Stimulated activated CD8-positive, alpha-beta memory T cell treated with anti-CD3 and anti-CD28 coated beads, Interleukin-4, amount 100 ng/mL, for 48 hours (primary cell): ENCODE measurements around the gene CDC42BPA.
"Not testable (repeated sequence)": the region's sequence is repeated elsewhere in the genome, so short reads cannot be mapped to it uniquely, and the experiment has no call there.

Experiments used
- DNase-seq: peaks from one replicate; pipeline ENCODE4 v3.0.0-alpha.2; 2020

Gene CDC42BPA

DNA sequence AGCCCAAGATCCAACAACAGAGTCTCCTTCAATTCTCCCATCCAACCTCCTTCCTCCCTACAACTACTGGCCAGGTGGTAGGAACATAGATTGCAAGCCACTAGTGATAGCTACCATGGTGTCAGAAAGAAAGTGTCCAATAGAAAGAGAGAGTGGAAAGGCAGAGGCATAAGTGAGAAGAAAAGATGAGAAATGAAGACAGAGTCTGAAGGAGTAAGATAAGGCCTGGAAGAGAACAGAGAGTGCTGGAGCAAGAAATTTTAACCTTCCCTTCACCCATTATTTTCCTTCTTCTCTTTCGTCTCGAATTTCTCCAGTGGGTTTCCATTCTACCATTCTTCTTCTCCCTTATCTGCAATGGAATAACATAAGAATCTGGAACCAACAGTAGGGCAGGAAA is 57.9 kb downstream of the CDC42BPA start:
- DNase-seq: no peak

- DNase-seq: no peak
Measured at GRCh38 chr1:227257964-227258363, 60.3 kb downstream of the CDC42BPA start.

DNA sequence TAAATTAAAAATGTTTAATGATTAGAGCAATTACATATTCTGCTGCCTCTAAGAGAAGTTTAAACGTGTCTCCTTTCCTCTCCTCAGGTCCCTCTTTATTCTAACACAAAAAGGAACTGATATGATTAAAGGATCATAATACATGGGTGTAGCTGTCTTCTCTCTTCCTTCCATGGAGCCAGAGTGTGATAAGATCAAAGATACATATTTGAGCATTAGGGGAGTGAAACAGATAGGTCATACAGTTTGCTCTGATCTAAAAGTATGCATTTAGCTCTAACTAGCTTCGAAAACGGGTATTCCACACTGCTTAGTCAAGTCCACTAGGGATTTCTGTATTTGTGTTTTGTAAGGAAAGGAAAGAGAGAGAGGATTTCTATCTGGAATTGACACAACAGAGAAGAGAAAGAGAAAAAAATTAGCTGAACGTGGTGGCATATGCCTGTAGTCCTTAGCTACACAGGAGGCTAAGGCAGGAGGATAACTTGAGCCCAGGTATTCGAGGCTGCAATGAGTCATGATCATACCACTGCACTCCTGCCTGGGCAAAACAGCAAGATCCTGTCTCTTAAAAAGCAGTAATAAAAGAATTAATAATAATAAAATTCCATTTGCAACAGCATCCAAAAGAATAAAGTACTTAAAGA is 63.1 kb downstream of the CDC42BPA start:
- DNase-seq: no peak

DNA sequence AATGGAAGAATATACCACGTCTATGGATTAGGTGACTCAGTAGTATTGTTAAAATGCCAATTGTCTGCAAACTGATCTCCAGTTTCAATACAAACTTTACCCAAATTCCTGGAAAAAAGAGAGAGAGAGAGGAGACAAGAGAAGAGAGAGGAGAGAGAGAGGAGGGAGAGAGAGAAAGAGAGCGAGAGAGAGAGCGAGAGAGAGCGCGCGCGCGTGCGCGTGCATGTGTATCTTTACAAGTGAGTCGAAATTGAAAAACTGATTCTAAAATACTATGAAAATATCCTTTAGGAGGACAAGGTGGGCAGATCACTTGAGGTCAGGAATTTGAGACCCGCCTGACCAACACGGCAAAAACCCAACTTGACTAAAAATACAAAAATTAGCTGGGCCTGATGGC is 65.2 kb downstream of the CDC42BPA start:
- DNase-seq: no peak

- DNase-seq: no peak
Measured at GRCh38 chr1:227245613-227246320, 72.5 kb downstream of the CDC42BPA start.

- DNase-seq: no peak
Measured at GRCh38 chr1:227244339-227245118, 73.8 kb downstream of the CDC42BPA start.

DNA sequence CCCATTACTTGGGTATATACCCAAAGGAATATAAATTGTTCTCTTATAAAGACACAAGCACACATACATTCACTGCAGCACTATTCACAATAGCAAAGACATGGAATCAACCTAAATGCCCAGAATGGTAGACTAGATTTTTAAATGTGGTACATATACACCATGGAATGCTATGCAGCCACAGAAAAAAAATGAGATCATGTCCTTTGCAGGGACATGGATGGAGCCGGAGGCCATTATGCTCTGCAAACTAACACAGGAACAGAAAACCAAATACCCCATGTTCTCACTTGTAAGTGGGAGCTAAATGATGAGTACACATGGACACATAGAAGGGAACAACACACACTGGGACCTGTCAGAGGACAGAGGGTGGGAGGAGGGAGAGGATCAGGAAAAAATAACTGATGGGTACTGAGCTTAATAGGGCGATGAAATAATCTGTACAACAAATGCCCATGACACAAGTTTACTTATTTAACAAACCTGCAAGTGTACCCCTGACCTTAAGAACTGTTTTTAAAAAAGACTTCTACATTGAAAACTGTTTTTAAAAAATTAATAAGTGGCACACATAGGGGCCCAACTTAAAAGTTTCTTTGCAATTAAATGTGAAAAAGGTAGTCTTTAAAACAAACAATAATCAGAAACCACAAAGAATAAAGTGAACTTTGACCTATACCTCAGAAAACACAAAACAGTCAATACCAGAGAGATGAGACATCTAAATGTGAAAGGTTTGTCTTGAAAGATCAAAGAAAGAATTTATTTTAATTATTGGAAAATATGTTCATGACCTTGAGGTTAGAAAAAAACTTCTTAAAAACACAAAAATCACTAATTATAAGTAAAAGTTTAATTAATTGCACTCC is 75.2 kb downstream of the CDC42BPA start:
- DNase-seq: no peak

- DNase-seq: no peak
Measured at GRCh38 chr1:227240983-227241382, 77.3 kb downstream of the CDC42BPA start.

DNA sequence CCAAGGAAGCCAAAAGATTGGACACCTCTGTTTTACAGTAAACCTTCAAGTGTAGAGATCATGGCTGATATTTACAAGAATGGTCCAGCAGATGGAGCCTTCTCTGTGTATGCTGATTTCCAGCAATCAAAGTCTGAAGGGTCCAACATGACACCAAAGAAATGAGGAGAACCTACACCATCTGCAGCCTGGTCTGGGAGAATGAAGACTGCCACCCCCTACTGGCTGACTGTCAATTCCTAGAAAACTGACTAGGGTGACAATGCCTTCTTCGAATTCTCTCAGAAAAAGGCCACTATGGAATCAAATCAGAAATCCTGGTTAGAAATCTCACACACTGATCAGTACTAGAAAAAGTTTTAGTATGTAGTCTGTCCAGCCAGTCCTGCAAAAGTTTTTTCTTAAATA is 83.3 kb downstream of the CDC42BPA start:
- no peak for DNase-seq

- DNase-seq: not testable (repeated sequence)
Measured at GRCh38 chr1:227231128-227231527, 87.2 kb downstream of the CDC42BPA start.

GRCh38 chr1:227228201-227228600 is 90.1 kb downstream of the CDC42BPA start:
- DNase-seq: no peak

GRCh38 chr1:227227761-227228160 is 90.5 kb downstream of the CDC42BPA start:
- no peak for DNase-seq

- DNase-seq: no peak
Measured at GRCh38 chr1:227225715-227226346, 92.5 kb downstream of the CDC42BPA start.

GRCh38 chr1:227223171-227223806 is 95.0 kb downstream of the CDC42BPA start:
- no peak for DNase-seq

GRCh38 chr1:227219715-227220292 is 98.5 kb downstream of the CDC42BPA start:
- DNase-seq: no peak

GRCh38 chr1:227218870-227219573 is 99.3 kb downstream of the CDC42BPA start:
- DNase-seq: no peak

- no peak for DNase-seq
Measured at GRCh38 chr1:227215863-227216510, 102.3 kb downstream of the CDC42BPA start.

GRCh38 chr1:227214207-227214606 is 104.1 kb downstream of the CDC42BPA start:
- DNase-seq: no peak

DNA sequence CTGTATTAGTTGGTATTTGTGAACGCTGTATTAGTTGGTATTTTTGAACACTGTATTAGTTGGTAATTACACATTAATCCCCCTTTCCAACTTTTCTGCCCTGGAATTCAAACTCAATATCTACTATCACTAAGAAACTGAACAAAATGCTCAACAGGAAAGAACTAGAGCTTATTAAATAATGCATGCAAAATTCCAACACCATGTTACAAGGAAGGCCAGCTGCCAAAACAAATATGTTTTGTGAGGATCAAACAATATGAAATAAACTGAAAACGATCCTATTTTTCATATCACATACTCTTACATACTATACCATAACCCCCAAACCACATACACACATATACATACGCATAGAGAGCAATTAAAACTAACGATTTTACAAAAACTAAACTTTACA is 104.9 kb downstream of the CDC42BPA start:
- DNase-seq: no peak

- no peak for DNase-seq
Measured at GRCh38 chr1:227212164-227212563, 106.1 kb downstream of the CDC42BPA start.
